Measurements from ENCODE around the gene CAND2. TPM values are rescaled to one million over a fixed set of nuclear protein-coding genes. Genes with fewer than 3 reads are reported as not detected.

Gene CAND2
- total and polyA plus RNA-seq, 10 of the 15 experiments (the other 5 are each of a cell fraction or from before 2014, with no cell fraction given) = 0.03 to 1.9 (median 0.52) TPM

DNA sequence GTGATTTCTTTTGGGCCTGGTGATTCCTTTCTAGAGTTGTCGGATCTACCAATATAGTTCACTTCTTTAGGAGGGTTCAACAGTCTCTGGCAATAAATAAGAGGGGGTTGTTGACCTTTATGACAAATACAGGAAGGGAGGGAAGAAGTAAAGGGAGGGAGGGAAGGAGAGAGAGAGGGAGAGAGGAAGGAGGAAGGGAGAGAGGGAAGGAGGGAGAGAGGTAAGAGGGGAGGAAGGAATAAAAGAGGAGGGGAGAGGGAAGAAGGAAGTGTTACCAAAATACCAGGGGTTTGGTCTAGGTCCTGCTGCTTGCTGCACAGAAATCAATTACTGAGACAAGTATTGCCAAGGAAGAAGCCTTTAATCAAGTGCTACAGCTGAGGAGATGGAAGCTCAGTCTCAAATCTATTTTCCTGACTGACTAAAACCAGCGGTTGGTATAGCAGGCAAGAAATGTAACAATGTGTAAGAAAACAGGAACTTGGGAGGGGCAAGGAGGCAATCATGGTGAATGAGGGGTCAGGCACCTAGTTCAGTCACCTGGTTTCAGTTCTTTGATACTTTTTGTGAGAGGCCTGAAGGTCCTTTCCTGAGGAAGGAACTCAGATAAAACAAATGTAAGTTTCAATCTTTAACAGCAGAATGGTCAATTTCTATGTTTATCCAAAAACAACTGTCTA is 23.3 kb upstream of the CAND2 start:
- Histone ChIP-seq H3K9ac (ENCODE audit: control insufficient read depth, insufficient read depth, low read length) (no peak overlapping the region), H3K4me3 (no peak overlapping the region), H3K79me2 (ENCODE audit: control insufficient read depth, insufficient read depth, low read length) (no peaks in the 10 kb centered on the region), H3K36me3 (ENCODE audit: control insufficient read depth in 2 of 2, insufficient read depth in 2 of 2, low read length in 1 of 2) (no peaks in the 10 kb centered on the region), H3K4me1 (ENCODE audit: control insufficient read depth, insufficient read depth, low read length) (no peaks in the 10 kb centered on the region), H3K4me2 (ENCODE audit: control insufficient read depth, insufficient read depth) (no peak overlapping the region), H3K9me3 (replicated peaks; ENCODE audit: control insufficient read depth, insufficient read depth, low read length) (peaks cover 7% of the 10 kb centered on the region; the same call in 2 of the 3 replicates), H3K27me3 (replicated peaks in 1 of 2; ENCODE audit: control insufficient read depth in 2 of 2, insufficient read depth in 2 of 2, low read length in 1 of 2) (no peaks in the 10 kb centered on the region), H2AFZ (ENCODE audit: control insufficient read depth, low read depth, low read length) (no peak overlapping the region; the same call in 1 of the 2 replicates), H4K20me1 (ENCODE audit: control insufficient read depth, insufficient read depth) (no peaks in the 10 kb centered on the region), H3K27ac (ENCODE audit: control insufficient read depth, insufficient read depth) (no peak overlapping the region)
- BruUV-seq (replicated peaks) = no TSS peak
- SMC1A ChIA-PET (ENCODE audit: uncharacterized antibody, unreplicated experiment) = no interaction called here
- WGBS (ENCODE audit: insufficient coverage, insufficient replicate concordance, low lambda C conversion rate, missing lambda C conversion rate) = 18% methylated on average over 2 of the region's 2 CpGs
- CTCF ChIA-PET = no interaction called here
- TF ChIP-seq ATF2 (IDR thresholded peaks at IDR 0.05; ENCODE audit: low read length) (no peak), NR2F1 (conservative IDR thresholded peaks at IDR 0.05) (no peak), PBX3 (IDR thresholded peaks at IDR 0.05; ENCODE audit: insufficient replicate concordance, low read depth, low read length) (no peak), POLR2AphosphoS2 (IDR thresholded peaks at IDR 0.05; ENCODE audit: low read depth, low read length) (no peak), ATF7 (IDR thresholded peaks at IDR 0.05; ENCODE audit: low read depth) (no peak), MEF2B (IDR thresholded peaks at IDR 0.05; ENCODE audit: partially characterized antibody, poor library complexity, severe bottlenecking) (no peak)
- TF ChIP-seq, protein P1, sequence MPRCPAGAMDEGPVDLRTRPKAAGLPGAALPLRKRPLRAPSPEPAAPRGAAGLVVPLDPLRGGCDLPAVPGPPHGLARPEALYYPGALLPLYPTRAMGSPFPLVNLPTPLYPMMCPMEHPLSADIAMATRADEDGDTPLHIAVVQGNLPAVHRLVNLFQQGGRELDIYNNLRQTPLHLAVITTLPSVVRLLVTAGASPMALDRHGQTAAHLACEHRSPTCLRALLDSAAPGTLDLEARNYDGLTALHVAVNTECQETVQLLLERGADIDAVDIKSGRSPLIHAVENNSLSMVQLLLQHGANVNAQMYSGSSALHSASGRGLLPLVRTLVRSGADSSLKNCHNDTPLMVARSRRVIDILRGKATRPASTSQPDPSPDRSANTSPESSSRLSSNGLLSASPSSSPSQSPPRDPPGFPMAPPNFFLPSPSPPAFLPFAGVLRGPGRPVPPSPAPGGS (IDR thresholded peaks at IDR 0.05; ENCODE audit: borderline replicate concordance, insufficient read depth, low read depth, low read length, poor library complexity, severe bottlenecking) = no peak
- in situ Hi-C loops (cut with MboI) (no loop called here), intact Hi-C loops (cut with micrococcal nuclease; ENCODE audit: unreplicated experiment) (no loop called here)
- no peak for ATAC-seq
- POLR2A ChIA-PET = no interaction called here
- FAIRE-seq = no peak
- no peak for DNase-seq (ENCODE audit: low read depth, low spot score)
- RAD21 ChIA-PET (ENCODE audit: unreplicated experiment) = no interaction called here

All from GM12878 (cell line).